A549 treated with CORT108297 at 1 μM for 4 hours (cell line): ENCODE measurements around the gene RHOG. TPM values are rescaled to one million over a fixed set of nuclear protein-coding genes. Genes with fewer than 3 reads are reported as not detected.

ENCODE experiments used
- total RNA-seq: library from RNA; stranded (reverse); fragments of 200-300 nt; extraction: Qiagen RNA extraction; gene quantifications from 5 replicates; pipeline ENCODE4 v1.2.3, GENCODE V29; 2022

RHOG gene
- total RNA-seq: 91.4 to 119 TPM (median 117 TPM) in 5 replicates

DNA sequence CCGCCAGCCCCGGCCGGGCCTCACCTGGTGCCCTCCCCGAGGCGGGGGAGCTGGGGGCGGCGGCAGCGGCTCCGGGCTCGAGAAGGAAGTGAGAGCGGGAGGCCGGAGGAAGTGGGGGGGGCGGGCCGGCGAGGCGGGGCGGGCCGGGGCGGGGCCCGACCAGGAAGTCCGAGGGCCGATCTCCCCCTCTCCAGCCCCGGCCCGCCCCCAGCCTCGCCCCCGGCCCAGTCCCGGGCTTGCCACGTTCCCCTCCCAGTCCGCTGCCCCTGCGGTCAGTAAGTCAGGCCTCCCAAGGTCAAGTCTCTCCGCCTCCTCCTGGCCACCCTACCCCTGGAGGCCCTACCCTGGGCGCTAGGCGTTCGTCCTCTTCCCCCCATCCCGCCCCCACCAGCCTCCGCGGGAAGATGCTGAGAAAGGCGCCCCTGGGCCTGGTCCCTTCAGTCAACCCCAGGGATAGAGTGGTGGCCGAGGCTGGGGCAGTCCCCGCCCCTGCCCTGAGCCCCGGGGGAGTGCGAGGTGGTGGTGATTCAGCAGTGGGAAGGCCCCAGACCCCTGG is at the start of gene RHOG:
Gene RHOG, minus strand, starts transcription at position 90 of the 556 bp plus-strand sequence. CDS start 12,821 bp downstream, outside the sequence.

DNA sequence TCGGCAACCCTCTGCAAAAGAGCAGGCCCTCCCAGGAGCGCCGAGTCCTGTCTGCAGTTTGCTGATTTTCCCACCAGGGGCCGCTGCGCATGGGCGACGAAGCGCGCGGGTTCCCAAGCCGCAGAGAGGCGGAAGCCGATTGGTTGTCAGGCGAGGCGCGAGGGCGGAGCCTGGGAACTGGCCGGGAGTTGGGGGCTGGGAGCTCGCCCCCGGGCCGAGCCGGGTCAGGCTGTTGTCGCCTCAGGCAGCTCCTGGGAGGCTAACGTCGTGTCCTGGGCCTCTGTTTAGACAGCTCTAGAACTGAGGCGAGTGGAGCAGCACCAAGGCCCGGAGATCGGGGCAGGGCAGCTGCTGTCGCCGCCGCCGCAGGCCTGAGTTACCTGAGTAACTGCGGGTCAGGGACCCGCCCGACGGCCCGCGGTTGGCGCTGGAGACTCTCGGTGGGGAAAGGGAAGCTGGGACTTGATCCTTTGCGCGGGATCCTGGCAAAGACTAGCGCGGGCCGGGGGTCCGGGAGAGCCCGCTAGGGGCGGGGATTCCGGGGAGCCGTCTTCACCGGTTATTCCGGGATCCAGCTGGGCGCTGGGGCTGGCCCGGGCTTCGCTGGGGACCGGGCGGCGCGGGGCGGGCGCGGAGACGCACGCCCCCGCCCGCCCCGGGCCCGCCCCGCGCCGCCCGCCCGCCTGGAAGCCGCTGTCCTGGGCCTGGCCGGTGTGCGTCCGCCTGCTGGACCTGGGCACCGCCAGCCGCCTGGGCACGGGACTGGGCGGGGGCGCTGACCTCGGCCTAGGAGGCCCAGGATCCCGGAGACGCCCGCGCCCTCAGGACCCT is 14.4 kb upstream of the RHOG start, which contains the start of gene STIM1:
Gene STIM1, plus strand, starts transcription at position 688 of the 831 bp plus-strand sequence. CDS start 607 bp downstream, outside the sequence.

DNA sequence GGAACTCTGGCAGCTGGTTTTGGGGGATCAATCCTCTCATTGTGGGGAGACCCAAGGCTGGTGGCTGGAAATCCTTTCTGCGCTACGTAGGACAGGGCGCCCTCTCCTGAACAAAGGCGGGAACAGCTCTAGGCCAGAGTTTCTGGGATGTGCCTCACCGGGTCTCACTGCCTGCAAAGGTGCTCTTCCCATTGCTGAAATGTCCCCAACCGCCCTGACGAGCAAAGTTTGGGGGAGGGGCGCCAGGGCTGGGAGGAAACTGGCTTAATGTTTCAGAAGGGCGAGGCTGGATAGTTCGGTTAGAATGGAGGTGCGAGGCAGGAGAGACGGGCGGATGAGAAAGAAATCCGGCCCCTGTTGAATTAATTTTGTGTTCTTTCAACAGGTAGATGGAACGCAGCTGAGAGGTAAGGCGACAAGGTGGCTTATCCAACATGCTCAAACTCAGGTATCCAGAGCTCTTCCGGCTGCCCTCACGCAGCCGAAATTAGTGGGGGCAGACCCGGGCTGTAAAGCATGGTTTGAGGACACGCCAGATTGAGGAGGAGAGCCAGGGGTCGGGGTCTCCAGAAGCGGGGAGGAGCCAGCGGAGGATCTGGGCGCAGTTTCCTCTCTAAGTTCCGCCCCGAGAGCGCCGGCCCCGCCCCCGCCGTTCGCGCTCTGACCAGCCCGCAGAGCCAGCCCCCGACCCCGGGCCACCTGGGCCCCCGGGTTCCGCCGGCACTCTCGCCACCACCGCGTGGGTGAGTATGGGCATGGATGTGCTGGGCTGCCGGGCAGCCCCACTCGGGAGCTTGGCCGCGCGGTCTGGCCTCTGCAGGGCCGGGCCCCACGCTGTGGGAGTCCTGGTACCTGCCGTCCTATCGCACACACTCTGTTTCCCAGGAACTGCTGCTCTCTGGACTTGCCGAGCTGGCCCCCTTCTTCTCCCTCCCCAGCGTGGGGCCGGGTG is 32.6 kb downstream of the RHOG start, which contains the start of gene PGAP2:
Gene PGAP2, plus strand, starts transcription at position 652 of the 952 bp plus-strand sequence. CDS start 2,700 bp downstream, outside the sequence.

DNA sequence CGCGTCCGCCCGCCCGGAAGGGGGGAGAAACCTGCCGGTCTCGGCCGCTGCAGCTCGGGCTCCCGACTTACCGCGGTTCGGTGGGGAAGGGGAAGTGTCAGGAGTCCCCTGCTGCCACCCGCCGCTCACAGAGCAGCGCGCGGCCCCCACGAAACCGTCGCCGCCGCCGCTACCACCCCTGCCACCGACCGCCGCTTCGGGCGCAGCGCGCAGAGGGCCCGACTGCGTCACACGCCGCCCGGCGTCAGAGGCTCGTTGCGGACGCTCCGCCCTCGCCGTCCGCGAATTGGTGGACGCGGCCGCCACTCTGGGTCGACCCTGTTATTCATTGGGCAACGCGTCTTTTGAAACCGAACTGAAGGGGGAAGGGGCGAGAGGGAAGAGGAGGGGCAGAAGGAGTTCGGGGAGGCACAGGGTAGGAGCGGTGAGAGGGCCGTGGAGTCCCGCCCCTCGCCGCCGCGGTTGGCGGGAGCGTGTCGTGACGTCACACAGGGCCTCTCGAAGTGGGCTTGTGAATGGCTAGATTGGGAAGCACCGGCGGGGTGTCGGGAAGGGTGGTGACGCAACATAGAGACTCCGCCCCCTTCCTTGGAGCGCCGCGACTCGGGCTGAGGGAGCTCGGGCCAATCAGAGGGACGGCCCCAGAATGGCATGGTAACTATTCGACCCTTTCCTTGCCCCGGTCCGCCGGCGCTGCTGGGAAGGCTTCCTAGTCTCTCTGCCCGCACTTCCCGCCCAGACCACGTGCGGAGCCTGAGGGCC is 43.2 kb downstream of the RHOG start, which contains the start of gene NUP98:
Gene NUP98, minus strand, starts transcription at position 226 of the 762 bp plus-strand sequence. CDS start 15,437 bp downstream, outside the sequence.

Other genes starting within 250 kb of the RHOG start
- 0.15 to 0.39 TPM (median 0.33 TPM) in 5 replicates for gene ART5, start 199.0 kb downstream of the RHOG start, total RNA-seq
- gene ART1, start 195.8 kb downstream of the RHOG start, total RNA-seq: not detected in 5 replicates
- 0.78 to 2.1 TPM (median 0.93 TPM) in 5 replicates for gene CHRNA10, start 169.6 kb downstream of the RHOG start, total RNA-seq
- gene NUP98, start 43.4 kb downstream of the RHOG start, total RNA-seq: 55.0 to 72.5 TPM (median 63.5 TPM) in 5 replicates
- gene PGAP2, start 32.4 kb downstream of the RHOG start, total RNA-seq: 20.1 to 23.4 TPM (median 22.3 TPM) in 5 replicates
- 23.3 to 27.9 TPM (median 26.8 TPM) in 5 replicates for gene STIM1, start 14.7 kb upstream of the RHOG start, total RNA-seq